ENCODE measurements around the gene SLC9A4. TPM values are rescaled to one million over a fixed set of nuclear protein-coding genes. Genes with fewer than 3 reads are reported as not detected.

Gene SLC9A4
- total and polyA plus RNA-seq, 9 of the 15 experiments (the other 6 are each of a cell fraction or from before 2014, with no cell fraction given), result 0.04 to 0.15 (median 0.04) TPM; not detected in 5

DNA sequence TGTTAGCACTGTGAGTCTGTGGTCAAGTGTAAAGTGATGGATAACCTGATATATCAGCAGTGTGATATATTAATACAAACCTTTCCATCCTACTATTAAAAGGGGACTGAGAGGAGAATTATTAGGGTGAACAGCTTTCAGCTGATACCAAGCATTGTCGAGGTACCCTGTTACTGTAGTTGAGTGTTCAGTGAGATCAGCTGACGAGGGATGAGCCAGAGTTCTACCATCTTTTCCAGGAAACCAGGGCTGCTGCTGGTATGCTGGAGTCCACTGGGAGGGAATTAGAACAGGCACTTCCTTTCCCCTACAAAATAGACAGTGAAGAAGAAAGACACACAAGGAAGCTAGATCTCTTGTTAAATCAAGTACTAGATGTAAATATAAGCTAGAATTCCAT, 49.7 kb upstream of the SLC9A4 start (continued):
- TF ChIP-seq ATF2 (CRISPR knock-in tag; IDR thresholded peaks at IDR 0.05) (no peak), SAFB2 (IDR thresholded peaks at IDR 0.05; ENCODE audit: borderline replicate concordance, low read depth, low read length, severe bottlenecking) (no peak), GTF2E2 (tag; IDR thresholded peaks at IDR 0.05) (no peak; the same call in 1 of the 2 replicates), ATF7 (IDR thresholded peaks at IDR 0.05) (no peak), ARID2 (IDR thresholded peaks at IDR 0.05) (no peak), EZH2 (IDR thresholded peaks at IDR 0.05; ENCODE audit: borderline replicate concordance, low read depth, low read length) (no peak), ZNF436 (CRISPR knock-in tag; IDR thresholded peaks at IDR 0.05) (no peak), ZNF518B (CRISPR knock-in tag; IDR thresholded peaks at IDR 0.05) (no peak), FOXK1 (CRISPR knock-in tag; IDR thresholded peaks at IDR 0.05; ENCODE audit: borderline replicate concordance) (no peak), ZNF609 (CRISPR knock-in tag; IDR thresholded peaks at IDR 0.05; ENCODE audit: borderline replicate concordance) (no peak), ZNF75A (CRISPR knock-in tag; IDR thresholded peaks at IDR 0.05) (0 out of 2 replicates have a peak, but pooled peaks have one; percentile 55), ADNP (tag; IDR thresholded peaks at IDR 0.05) (no peak), RNF2 (IDR thresholded peaks at IDR 0.05) (no peak), MTA2 (IDR thresholded peaks at IDR 0.05; ENCODE audit: low read depth) (no peak)
- TF ChIP-seq, protein P1, sequence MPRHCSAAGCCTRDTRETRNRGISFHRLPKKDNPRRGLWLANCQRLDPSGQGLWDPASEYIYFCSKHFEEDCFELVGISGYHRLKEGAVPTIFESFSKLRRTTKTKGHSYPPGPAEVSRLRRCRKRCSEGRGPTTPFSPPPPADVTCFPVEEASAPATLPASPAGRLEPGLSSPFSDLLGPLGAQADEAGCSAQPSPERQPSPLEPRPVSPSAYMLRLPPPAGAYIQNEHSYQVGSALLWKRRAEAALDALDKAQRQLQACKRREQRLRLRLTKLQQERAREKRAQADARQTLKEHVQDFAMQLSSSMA (CRISPR knock-in tag; IDR thresholded peaks at IDR 0.05), result no peak
- TF ChIP-seq, protein P2, sequence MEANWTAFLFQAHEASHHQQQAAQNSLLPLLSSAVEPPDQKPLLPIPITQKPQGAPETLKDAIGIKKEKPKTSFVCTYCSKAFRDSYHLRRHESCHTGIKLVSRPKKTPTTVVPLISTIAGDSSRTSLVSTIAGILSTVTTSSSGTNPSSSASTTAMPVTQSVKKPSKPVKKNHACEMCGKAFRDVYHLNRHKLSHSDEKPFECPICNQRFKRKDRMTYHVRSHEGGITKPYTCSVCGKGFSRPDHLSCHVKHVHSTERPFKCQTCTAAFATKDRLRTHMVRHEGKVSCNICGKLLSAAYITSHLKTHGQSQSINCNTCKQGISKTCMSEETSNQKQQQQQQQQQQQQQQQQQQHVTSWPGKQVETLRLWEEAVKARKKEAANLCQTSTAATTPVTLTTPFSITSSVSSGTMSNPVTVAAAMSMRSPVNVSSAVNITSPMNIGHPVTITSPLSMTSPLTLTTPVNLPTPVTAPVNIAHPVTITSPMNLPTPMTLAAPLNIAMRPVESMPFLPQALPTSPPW (CRISPR knock-in tag; IDR thresholded peaks at IDR 0.05), result no peak

Measured in K562 (cell line).